Measurements from ENCODE around the gene CRYBG2.

The CRYBG2 gene

DNA sequence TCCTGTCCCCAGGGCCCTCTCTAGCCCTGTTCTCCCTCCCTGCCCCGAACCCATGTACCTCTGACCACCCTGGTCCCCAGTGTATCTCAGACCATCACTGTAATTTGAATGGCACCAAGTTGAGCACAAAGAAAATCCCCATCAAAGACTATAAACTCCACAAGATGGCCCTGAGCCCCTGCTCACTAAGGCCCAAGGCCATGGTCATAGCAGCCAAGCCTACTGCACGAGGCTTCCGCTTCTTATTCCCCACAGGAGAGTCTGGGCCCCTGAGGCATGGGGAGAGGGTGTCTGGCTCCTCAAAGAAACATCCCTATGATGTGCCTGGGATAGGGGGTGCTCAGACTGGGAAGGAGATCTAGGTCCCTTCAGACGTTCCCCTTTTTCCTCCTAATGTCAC, 14.1 kb upstream of the CRYBG2 start:
- no peaks in the 10 kb centered on the region for H3K9me3 ChIP-seq (ENCODE audit: control insufficient read depth, insufficient read depth, low read length)
- no peaks in the 10 kb centered on the region for H3K4me1 ChIP-seq (ENCODE audit: control insufficient read depth, insufficient read depth, low read length)
- no peak overlapping the region for H3K4me3 ChIP-seq (ENCODE audit: low read depth, low read length)
- peaks cover 15% of the 10 kb centered on the region for H3K27me3 ChIP-seq (ENCODE audit: control insufficient read depth, insufficient read depth, low read length)
- H3K36me3 ChIP-seq (ENCODE audit: control insufficient read depth, insufficient read depth, low read length) = no peaks in the 10 kb centered on the region
- H3K9ac ChIP-seq (ENCODE audit: low read depth, low read length) = no peak overlapping the region

DNA sequence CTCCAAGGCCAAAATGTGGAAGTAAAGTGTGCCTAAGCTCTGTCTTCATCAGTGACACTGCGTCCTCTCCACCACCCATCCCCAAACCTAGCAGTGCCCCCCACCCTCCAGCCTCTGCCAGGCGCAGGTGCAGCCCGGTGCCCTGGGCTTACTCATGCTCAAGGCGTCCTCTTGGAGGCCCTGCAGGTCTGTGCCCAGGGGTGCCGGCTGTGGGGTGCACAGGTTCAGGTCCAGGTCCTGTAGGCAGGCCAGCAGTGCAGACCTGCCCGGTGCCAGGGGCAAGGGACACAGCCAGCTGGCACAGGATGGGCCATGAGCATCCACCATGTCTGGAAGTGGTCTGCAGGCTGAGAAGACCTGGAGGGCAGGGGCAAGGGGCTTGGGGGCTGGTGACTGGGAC, 13.5 kb upstream of the CRYBG2 start:
- Histone ChIP-seq H3K9ac (ENCODE audit: low read depth, low read length) (no peak overlapping the region), H3K9me3 (ENCODE audit: control insufficient read depth, insufficient read depth, low read length) (no peaks in the 10 kb centered on the region), H3K27me3 (ENCODE audit: control insufficient read depth, insufficient read depth, low read length) (peaks cover 21% of the 10 kb centered on the region), H3K4me3 (ENCODE audit: low read depth, low read length) (no peak overlapping the region), H3K4me1 (ENCODE audit: control insufficient read depth, insufficient read depth, low read length) (no peaks in the 10 kb centered on the region), H3K36me3 (ENCODE audit: control insufficient read depth, insufficient read depth, low read length) (no peaks in the 10 kb centered on the region)

DNA sequence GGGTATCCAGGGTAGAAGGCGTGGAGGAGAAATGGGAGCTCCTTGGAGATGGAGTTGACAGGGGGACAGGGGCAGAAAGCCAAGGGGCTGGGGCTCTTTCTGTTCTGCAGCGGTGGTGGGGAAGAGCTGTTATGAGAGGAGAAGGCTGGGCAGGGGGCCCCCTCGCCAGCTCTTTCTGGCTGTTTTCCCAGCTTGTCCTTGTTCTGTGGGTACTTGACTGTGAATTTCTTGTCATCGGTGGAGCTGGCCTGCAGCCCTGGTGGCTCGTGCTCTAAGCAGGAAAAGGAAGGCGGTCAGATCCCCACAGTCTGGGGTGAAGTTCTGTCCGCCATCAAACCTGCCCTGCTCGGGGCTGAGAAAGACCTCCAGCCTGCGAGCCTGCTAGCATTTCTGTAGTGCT, 11.0 kb upstream of the CRYBG2 start:
- Histone ChIP-seq H3K4me3 (ENCODE audit: low read depth, low read length) (no peak overlapping the region), H3K9ac (ENCODE audit: low read depth, low read length) (no peak overlapping the region), H3K36me3 (ENCODE audit: control insufficient read depth, insufficient read depth, low read length) (no peaks in the 10 kb centered on the region), H3K4me1 (ENCODE audit: control insufficient read depth, insufficient read depth, low read length) (peaks cover 6% of the 10 kb centered on the region), H3K9me3 (ENCODE audit: control insufficient read depth, insufficient read depth, low read length) (no peaks in the 10 kb centered on the region), H3K27me3 (ENCODE audit: control insufficient read depth, insufficient read depth, low read length) (peaks cover 41% of the 10 kb centered on the region)

DNA sequence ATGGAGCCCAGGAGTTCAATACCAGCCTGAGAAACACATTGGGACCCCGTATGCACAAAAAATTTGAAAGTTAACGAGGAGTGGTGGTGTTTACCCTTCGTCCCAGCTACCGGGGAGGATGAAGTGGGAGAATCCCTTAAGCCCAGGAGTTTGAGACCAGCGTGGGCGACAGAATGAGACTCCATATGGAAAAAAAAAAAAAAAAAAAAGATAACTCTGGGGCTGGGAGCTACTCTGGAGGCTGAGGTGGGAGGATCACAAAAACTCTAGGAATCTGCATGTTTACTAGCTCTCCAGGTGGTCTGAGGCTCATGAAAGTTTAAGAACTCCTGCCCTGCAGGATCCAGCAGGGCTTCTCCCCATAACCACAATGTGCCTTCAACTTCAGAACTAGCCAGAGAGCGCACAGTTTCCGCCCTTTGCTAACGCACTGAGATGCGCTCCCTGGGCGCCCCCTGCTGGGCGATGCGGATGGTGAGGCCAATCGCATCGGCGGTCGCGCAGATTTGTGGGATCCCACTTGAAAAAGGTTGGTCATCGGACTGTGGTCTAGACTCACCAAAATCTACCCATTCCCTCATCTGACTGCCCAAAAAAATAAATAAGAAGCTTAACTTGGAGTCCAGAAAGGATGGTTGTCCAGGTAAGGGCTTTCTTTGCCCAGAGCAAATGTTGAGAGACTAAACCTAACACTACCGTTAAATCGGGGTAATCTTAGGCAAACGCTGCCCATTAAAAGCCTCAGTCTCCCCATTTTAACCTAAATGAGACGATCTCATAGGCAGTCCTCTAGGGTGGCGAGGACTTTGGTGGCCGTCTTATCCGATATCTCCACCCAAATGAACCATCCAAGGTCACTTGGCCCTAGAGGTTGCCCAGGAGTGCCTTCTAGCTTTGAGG, 9.9 kb upstream of the CRYBG2 start:
- peaks cover 10% of the 10 kb centered on the region for H3K4me1 ChIP-seq (ENCODE audit: control insufficient read depth, insufficient read depth, low read length)
- H3K9ac ChIP-seq (ENCODE audit: low read depth, low read length) = peak overlapping the region; percentile 26
- no peaks in the 10 kb centered on the region for H3K9me3 ChIP-seq (ENCODE audit: control insufficient read depth, insufficient read depth, low read length)
- peaks cover 45% of the 10 kb centered on the region for H3K27me3 ChIP-seq (ENCODE audit: control insufficient read depth, insufficient read depth, low read length)
- H3K36me3 ChIP-seq (ENCODE audit: control insufficient read depth, insufficient read depth, low read length) = no peaks in the 10 kb centered on the region
- no peak overlapping the region for H3K4me3 ChIP-seq (ENCODE audit: low read depth, low read length)

DNA sequence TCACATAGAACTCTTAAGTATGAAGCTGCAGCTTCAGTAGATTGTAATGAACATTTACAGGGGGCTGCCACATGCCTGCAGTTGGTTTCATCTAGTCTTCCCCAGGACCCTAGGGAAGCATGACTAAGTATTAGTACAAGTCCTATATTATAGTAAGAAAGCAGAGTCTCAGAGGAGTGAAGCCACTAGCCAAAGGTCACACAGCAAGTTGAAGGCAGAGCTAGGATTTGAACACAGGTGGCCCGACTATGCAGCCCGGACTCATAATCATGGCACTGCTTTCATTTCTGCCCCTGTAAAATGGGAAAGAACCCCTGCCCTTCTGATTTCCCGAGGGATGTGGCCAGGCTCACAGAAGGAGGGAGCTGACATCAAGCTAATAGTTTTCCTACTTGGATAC, 8.4 kb upstream of the CRYBG2 start:
- Histone ChIP-seq H3K9me3 (ENCODE audit: control insufficient read depth, insufficient read depth, low read length) (no peaks in the 10 kb centered on the region), H3K4me3 (ENCODE audit: low read depth, low read length) (no peak overlapping the region), H3K9ac (ENCODE audit: low read depth, low read length) (no peak overlapping the region), H3K27me3 (ENCODE audit: control insufficient read depth, insufficient read depth, low read length) (peaks cover 49% of the 10 kb centered on the region), H3K36me3 (ENCODE audit: control insufficient read depth, insufficient read depth, low read length) (no peaks in the 10 kb centered on the region), H3K4me1 (ENCODE audit: control insufficient read depth, insufficient read depth, low read length) (peaks cover 13% of the 10 kb centered on the region)

DNA sequence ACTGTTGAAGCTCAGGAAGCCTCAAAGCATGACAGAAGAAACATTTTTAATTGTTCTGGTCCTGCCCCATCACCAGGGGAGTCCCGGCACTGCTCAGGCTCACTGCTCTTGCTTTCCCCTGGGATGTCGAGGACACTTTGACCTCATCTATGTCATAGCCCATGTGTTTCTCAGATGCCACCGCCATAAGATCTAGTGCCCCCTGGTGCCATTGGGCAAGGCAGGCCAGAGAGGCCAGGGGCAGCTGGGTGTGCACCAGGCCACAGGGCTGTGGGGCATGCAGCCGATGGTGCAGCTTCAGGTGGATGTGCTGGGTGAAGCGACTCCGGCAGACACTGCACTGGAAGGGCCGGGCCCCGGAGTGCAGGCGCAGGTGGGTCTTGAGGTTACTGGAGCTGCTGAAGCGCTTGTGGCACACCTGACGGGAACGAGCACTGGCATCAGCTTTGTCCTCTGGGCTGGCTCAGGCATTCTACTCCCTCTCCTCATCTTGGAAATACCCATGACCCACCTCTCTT, 7.7 kb upstream of the CRYBG2 start:
- H3K4me1 ChIP-seq (ENCODE audit: control insufficient read depth, insufficient read depth, low read length) = peaks cover 13% of the 10 kb centered on the region
- H3K4me3 ChIP-seq (ENCODE audit: low read depth, low read length) = no peak overlapping the region
- no peaks in the 10 kb centered on the region for H3K9me3 ChIP-seq (ENCODE audit: control insufficient read depth, insufficient read depth, low read length)
- H3K36me3 ChIP-seq (ENCODE audit: control insufficient read depth, insufficient read depth, low read length) = no peaks in the 10 kb centered on the region
- H3K27me3 ChIP-seq (ENCODE audit: control insufficient read depth, insufficient read depth, low read length) = peaks cover 49% of the 10 kb centered on the region
- H3K9ac ChIP-seq (ENCODE audit: low read depth, low read length) = no peak overlapping the region

DNA sequence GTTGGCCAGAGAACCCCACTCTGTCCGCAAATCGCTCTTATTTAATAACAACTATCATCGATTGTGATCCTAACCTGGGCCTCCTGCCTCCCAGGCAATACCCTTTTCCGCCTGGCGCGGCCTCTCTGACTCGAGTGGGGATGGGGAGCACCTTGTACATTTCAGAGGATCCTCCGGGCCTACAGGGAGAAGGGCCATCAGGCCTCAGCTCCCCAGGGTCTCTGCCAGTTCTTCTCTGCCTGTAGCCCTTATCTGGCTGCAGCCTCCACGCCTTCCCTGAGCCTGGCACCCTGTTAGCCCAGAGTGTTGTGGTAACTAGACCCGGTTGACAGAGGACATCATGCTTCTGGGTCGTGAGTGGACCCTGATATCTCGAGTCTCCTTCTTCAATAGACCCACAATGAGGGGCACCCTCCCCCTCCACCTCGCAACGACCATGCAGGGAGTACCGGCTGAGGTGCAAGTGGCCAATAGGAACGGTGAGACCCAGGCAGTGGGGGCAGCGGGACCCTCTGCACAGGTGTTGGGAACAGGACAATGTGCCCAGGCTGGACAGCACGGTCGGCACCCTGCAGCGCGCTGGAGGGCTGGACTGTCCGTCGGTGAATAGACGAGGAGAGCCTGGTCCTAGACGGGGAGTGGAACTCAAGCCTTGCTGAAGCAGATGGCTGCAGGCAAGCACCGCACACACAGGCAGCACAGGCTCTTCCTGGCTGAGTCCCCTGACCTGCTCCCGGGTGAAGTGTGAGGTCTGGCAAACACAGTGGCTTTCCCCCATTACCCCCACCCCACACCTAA, 7.1 kb upstream of the CRYBG2 start:
- Histone ChIP-seq H3K27me3 (ENCODE audit: control insufficient read depth, insufficient read depth, low read length) (peaks cover 49% of the 10 kb centered on the region), H3K4me1 (ENCODE audit: control insufficient read depth, insufficient read depth, low read length) (peaks cover 13% of the 10 kb centered on the region), H3K4me3 (ENCODE audit: low read depth, low read length) (peak overlapping the region; percentile 67), H3K9me3 (ENCODE audit: control insufficient read depth, insufficient read depth, low read length) (no peaks in the 10 kb centered on the region), H3K9ac (ENCODE audit: low read depth, low read length) (no peak overlapping the region), H3K36me3 (ENCODE audit: control insufficient read depth, insufficient read depth, low read length) (no peaks in the 10 kb centered on the region)

DNA sequence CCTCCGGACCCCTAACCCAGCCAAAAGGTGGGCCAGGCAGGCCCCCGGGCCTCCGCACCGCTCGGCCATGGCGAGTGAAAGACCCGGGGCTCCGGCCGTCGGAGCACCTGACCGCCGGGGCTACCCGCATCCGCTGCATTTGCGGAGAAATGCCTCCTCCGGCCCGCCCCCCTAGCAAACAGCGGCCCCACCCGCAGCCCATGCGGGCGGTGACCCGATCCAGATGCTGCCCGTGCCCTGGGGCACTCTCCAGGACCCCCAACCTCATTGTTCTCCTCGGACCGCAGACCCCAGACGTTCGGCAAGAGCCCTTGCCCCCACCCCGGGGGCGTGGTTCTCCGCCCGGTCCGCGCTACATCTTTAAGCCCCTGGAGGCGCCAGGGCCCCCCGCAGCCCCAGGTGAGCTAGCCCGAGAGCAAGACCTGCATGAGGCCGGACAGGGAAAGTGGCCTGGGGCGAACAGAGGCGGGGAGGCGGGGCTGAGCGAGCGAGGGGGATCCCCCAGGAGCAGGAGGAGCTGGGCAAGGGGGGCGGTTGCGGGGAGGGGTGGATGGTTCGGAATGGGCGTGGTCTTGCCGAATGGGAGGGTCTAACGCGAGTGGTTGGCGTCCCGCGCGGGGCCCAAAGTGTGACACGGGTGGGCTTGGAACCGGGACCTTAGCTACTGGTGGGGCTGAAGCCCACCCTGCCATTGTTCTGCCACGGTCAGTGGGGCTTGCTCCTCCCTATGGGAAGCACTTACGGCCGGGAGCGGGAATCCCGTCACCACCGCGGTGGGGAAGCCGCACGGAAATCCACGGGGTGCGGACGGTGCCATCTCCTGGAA, 6.3 kb upstream of the CRYBG2 start:
- peak overlapping the region; percentile 67 for H3K4me3 ChIP-seq (ENCODE audit: low read depth, low read length)
- no peaks in the 10 kb centered on the region for H3K9me3 ChIP-seq (ENCODE audit: control insufficient read depth, insufficient read depth, low read length)
- no peaks in the 10 kb centered on the region for H3K36me3 ChIP-seq (ENCODE audit: control insufficient read depth, insufficient read depth, low read length)
- no peak overlapping the region for H3K9ac ChIP-seq (ENCODE audit: low read depth, low read length)
- peaks cover 44% of the 10 kb centered on the region for H3K27me3 ChIP-seq (ENCODE audit: control insufficient read depth, insufficient read depth, low read length)
- peaks cover 13% of the 10 kb centered on the region for H3K4me1 ChIP-seq (ENCODE audit: control insufficient read depth, insufficient read depth, low read length)

DNA sequence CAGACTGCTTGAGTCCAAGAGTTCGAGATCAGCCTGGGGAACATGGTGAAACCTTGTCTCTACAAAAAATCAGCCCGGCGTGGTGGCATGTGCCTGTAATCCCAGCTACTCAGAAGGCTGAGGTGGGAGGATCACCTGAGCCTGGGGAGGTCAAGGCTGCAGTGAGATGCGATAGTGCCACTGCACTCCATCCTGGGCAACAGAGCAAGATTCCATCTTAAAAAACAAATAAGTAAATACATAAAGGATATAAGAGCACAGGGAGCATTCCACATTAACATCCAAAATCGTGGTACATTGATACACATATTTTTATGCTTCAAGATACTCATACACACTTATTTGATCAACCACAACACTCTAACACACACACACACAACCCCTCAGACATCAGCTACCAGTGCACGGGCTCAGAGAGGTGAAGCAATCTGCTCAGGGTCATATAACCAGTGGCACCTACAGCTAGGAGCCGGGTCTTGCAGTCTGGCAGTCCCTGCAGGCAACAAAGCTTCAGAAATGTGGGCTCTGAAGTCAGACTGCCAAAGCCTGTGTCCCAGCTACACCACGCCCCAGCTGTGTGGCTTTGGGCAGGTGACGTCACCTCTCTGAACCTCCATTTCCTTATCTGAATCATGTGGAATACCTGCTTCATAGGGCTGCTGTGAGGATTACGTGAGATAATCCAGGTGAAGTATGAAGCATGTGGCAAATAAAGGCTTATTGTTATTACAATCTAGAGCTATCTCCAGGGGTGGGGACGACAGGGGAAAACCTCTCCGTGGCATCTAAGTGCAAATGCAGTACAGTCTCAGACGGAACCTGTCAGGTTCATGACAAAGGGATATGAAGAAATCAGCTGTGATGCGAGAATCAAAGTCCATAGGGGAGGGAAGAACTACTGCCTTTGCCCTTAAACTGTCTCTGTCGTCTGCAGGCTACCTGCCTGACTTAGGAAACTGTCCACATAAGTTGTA, 4.8 kb upstream of the CRYBG2 start:
- no peak overlapping the region for H3K9ac ChIP-seq (ENCODE audit: low read depth, low read length)
- peaks cover 36% of the 10 kb centered on the region for H3K27me3 ChIP-seq (ENCODE audit: control insufficient read depth, insufficient read depth, low read length)

DNA sequence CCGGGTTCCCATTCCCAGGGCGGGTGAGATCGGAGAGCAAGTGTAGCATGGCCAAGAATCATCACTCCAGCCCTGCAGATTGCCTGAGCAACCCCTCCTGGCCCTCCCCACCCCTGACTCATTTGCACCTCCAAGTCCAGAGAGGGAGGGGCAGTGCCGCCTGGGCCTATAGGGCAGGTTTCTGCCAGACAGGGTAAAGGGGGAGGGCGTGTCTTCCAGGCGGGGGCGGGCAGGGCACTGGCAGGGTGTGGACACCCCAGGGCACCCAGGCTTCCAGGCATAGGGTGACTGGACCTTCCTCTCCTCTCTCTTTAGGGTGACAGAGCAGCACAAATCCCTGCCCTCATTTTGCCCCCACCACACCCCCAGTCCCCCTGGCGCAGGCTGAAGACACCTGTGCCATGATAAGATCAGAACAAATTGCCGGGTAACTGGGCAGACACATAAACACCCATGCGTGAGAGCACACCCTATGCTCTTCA, 3.2 kb upstream of the CRYBG2 start:
- Histone ChIP-seq H3K27me3 (ENCODE audit: control insufficient read depth, insufficient read depth, low read length) (peaks cover 25% of the 10 kb centered on the region), H3K4me1 (ENCODE audit: control insufficient read depth, insufficient read depth, low read length) (peaks cover 13% of the 10 kb centered on the region), H3K4me3 (ENCODE audit: low read depth, low read length) (no peak overlapping the region), H3K9ac (ENCODE audit: low read depth, low read length) (no peak overlapping the region), H3K9me3 (ENCODE audit: control insufficient read depth, insufficient read depth, low read length) (no peaks in the 10 kb centered on the region), H3K36me3 (ENCODE audit: control insufficient read depth, insufficient read depth, low read length) (no peaks in the 10 kb centered on the region)

More for the DNA sequence above, 4.8 kb upstream of the CRYBG2 start:
- Histone ChIP-seq H3K36me3 (ENCODE audit: control insufficient read depth, insufficient read depth, low read length) (no peaks in the 10 kb centered on the region), H3K9me3 (ENCODE audit: control insufficient read depth, insufficient read depth, low read length) (no peaks in the 10 kb centered on the region), H3K4me1 (ENCODE audit: control insufficient read depth, insufficient read depth, low read length) (peaks cover 13% of the 10 kb centered on the region), H3K4me3 (ENCODE audit: low read depth, low read length) (peak overlapping the region; percentile 11)
